GM12878 (cell line): ENCODE results near the gene PLEK2. TPM values are rescaled to one million over a fixed set of nuclear protein-coding genes. Genes with fewer than 3 reads are reported as not detected.

ENCODE experiments used
- ATAC-seq: fragments of 200-7000 bp; cut with Tn5 transposase; 3 replicates; pipeline ENCODE4 v1.9.1; 2020; ENCODE audit warnings: mild to moderate bottlenecking, moderate library complexity
- BruUV-seq: library from RNA; stranded (reverse); fragments of 400-500 nt; replicated peaks from 2 replicates; lab custom pipeline; 2021; lab: Mats Ljungman, UMichigan
- CTCF ChIA-PET: fragments of 300-600 bp; sonication (Branson Sonifier 250); formaldehyde crosslinking; extraction: SDS; loops from one replicate; lab custom pipeline; 2021; ENCODE audit warnings: inconsistent platforms; lab: Yijun Ruan, JAX
- POLR2A ChIA-PET: fragments of 350-600 bp; formaldehyde crosslinking; extraction: SDS; loops from one replicate; lab custom pipeline; 2021; ENCODE audit warnings: inconsistent platforms; lab: Charles Lee
- RAD21 ChIA-PET: fragments of 300-600 bp; sonication (Branson Sonifier 250); formaldehyde crosslinking; loops from one replicate; lab custom pipeline; 2023; ENCODE audit warnings: antibody characterized with exemption; ENCODE audit not compliant: unreplicated experiment; lab: Charles Lee
- SMC1A ChIA-PET: fragments of 300-600 bp; sonication (Branson Sonifier 250); formaldehyde crosslinking; loops from one replicate; lab custom pipeline; 2023; ENCODE audit not compliant: unreplicated experiment, uncharacterized antibody; lab: Charles Lee
- DNase-seq: peaks from one replicate; pipeline ENCODE4 v3.0.0-alpha.2; 2011; ENCODE audit warnings: low read depth, low spot score
- FAIRE-seq: peaks from 3 replicates; lab custom pipeline; 2011; peaks lifted over from hg19 to GRCh38; lab: Jason Lieb, UNC
- H2AFZ ChIP-seq: 2 replicates; pipeline ENCODE4 v1.6.0; 2011; ENCODE audit warnings: low read depth, low read length, control low read depth; ENCODE audit not compliant: control insufficient read depth
- H3K27ac ChIP-seq: 2 replicates; pipeline ENCODE4 v1.5.1; 2011; ENCODE audit warnings: control low read depth; ENCODE audit not compliant: control insufficient read depth, insufficient read depth
- H3K27me3 ChIP-seq, 2 experiments: replicated peaks in 1 of 2; 2 replicates each; pipeline versions ENCODE4 v1.6.0 to v1.6.1; 2011; ENCODE audit warnings: low read length in 1 of 2; ENCODE audit not compliant: control insufficient read depth in 2 of 2, insufficient read depth in 2 of 2
- H3K36me3 ChIP-seq, 2 experiments: 2 replicates each; pipeline ENCODE4 v1.5.1; 2011; ENCODE audit warnings: low read length in 1 of 2; ENCODE audit not compliant: control insufficient read depth in 2 of 2, insufficient read depth in 2 of 2
- H3K4me1 ChIP-seq: 2 replicates; pipeline ENCODE4 v1.6.1; 2011; ENCODE audit warnings: mild to moderate bottlenecking, low read length, moderate library complexity, mixed read lengths; ENCODE audit not compliant: control insufficient read depth, insufficient read depth
- H3K4me2 ChIP-seq: 2 replicates; pipeline ENCODE4 v1.6.0; 2011; ENCODE audit warnings: control low read depth; ENCODE audit not compliant: control insufficient read depth, insufficient read depth
- H3K4me3 ChIP-seq: fragments of 200-600 bp; sonication (generic); 2 replicates; pipeline ENCODE4 v1.5.1; 2016
- H3K79me2 ChIP-seq: 2 replicates; pipeline ENCODE4 v1.6.0; 2011; ENCODE audit warnings: low read length; ENCODE audit not compliant: control insufficient read depth, insufficient read depth
- H3K9ac ChIP-seq: 2 replicates; pipeline ENCODE4 v1.8.0; 2011; ENCODE audit warnings: low read length, control low read depth, mixed read lengths; ENCODE audit not compliant: control insufficient read depth, insufficient read depth
- H3K9me3 ChIP-seq: replicated peaks from 3 replicates; pipeline ENCODE4 v1.5.1; 2011; ENCODE audit warnings: mild to moderate bottlenecking, low read length; ENCODE audit not compliant: control insufficient read depth, insufficient read depth
- H4K20me1 ChIP-seq: 2 replicates; pipeline ENCODE4 v1.6.0; 2011; ENCODE audit not compliant: control insufficient read depth, insufficient read depth
- CTCF ChIP-seq, 3 experiments: IDR thresholded peaks in 2 of 3; conservative IDR thresholded peaks in 1 of 3; 2 replicates each; pipeline ENCODE4 v1.5.1; 2011; ENCODE audit warnings: low read depth in 3 of 3, low read length in 3 of 3, mild to moderate bottlenecking in 3 of 3, control low read depth in 2 of 3, moderate library complexity in 2 of 3, inconsistent platforms in 1 of 3, mixed read lengths in 1 of 3; ENCODE audit not compliant: control insufficient read depth in 2 of 3, insufficient read depth in 1 of 3; ENCODE audit errors: extremely low read depth in 1 of 3
- IRF5 ChIP-seq: fragments of 450-650 bp; IDR thresholded peaks from 2 replicates; pipeline ENCODE4 v1.6.1; 2017; ENCODE audit warnings: borderline replicate concordance
- PAX5 ChIP-seq: IDR thresholded peaks from 2 replicates; pipeline ENCODE4 v1.6.1; 2011; ENCODE audit warnings: low read depth, low read length, borderline replicate concordance
- POLR2AphosphoS2 ChIP-seq: IDR thresholded peaks from 2 replicates; pipeline ENCODE4 v1.6.1; 2011; ENCODE audit warnings: low read depth, mild to moderate bottlenecking, low read length, improper control_type of control experiment, moderate library complexity
- RAD21 ChIP-seq: IDR thresholded peaks from 2 replicates; pipeline ENCODE4 v1.6.1; 2011; ENCODE audit warnings: mild to moderate bottlenecking, low read depth, low read length, moderate library complexity; ENCODE audit not compliant: insufficient read depth
- RUNX3 ChIP-seq: IDR thresholded peaks from 2 replicates; pipeline ENCODE4 v1.6.1; 2012; ENCODE audit warnings: low read length, inconsistent platforms
- SMC3 ChIP-seq: IDR thresholded peaks from 2 replicates; pipeline ENCODE4 v1.6.1; 2011; ENCODE audit warnings: low read length, improper control_type of control experiment, borderline replicate concordance
- YY1 ChIP-seq: IDR thresholded peaks from 2 replicates; pipeline ENCODE4 v1.6.1; 2011; ENCODE audit warnings: low read depth, mild to moderate bottlenecking, low read length
- WGBS: methylation state at CpG from one replicate; pipeline ENCODE4 v1.1.6; 2016; ENCODE audit warnings: low lambda C conversion rate; ENCODE audit not compliant: insufficient replicate concordance, insufficient coverage; ENCODE audit errors: missing lambda C conversion rate; 5-methylcytosine and 5-hydroxymethylcytosine counted together
- in situ Hi-C: fragments of 300-500 bp; cut with MboI; formaldehyde crosslinking; loops from 9 replicates; pipeline ENCODE4 v1.14.3; 2018; ENCODE audit warnings: mixed read lengths
- intact Hi-C: fragments of 100-400 bp; cut with micrococcal nuclease; formaldehyde crosslinking; loops from one replicate; pipeline ENCODE4 v1.14.2; 2022; ENCODE audit not compliant: unreplicated experiment
- polyA plus RNA-seq, 11 experiments: library from polyadenylated mRNA; depleted of rRNA in 4 of 11; unstranded in 6 of 11; stranded (reverse) in 5 of 11; fragments of >200 nt; fragmentation: Nextera tagmentation in 4 of 11; fragmentation: Illumina TruSeq in 1 of 11; extraction: Ambion mirVana in 4 of 11; extraction: Trizol in 1 of 11; gene quantifications; 1 replicate in 1 of 11; 2 replicates in 10 of 11; pipeline versions ENCODE4 v1.2.1 to v1.2.3, GENCODE V29; 2011 to 2016; ENCODE audit warnings: inconsistent platforms in 2 of 11, missing spikeins in 2 of 11, low read depth in 1 of 11
- total RNA-seq, 4 experiments: library from RNA; depleted of rRNA in 3 of 4; stranded (reverse); fragments of >200 nt in 3 of 4; fragmentation: Illumina TruSeq in 1 of 4; extraction: Trizol in 1 of 4; gene quantifications; 2 replicates each; pipeline versions ENCODE4 v1.2.1 to v1.2.3, GENCODE V29; 2013 to 2021

The PLEK2 gene
- total and polyA plus RNA-seq, 10 of the 15 experiments (the other 5 are each of a cell fraction or from before 2014, with no cell fraction given) = 0.08 to 0.20 TPM; not detected in 8

GRCh38 chr14:67426983-67427606 lies 15.1 kb upstream of the PLEK2 start:
- WGBS = 21% methylated on average over 27 of the region's 30 CpGs
- no peak overlapping the region for H2AFZ ChIP-seq
- BruUV-seq = no TSS peak
- ChIA-PET SMC1A (interaction anchor here (0.6 to 10.2 kb wide), 30 partner anchors 10 to 1330 kb away, joined by 3 to 185 read pairs (median 5); partner anchors contain the start of genes ARG2 and RDH12), POLR2A (no interaction called here), CTCF (interaction anchor here (0.7 to 21.1 kb wide), 43 partner anchors 9 to 1323 kb away, joined by 3 to 583 read pairs (median 4); partner anchors contain the start of genes ARG2, PIGH, PLEKHH1 and TMEM229B), RAD21 (interaction anchor here (0.7 to 8.8 kb wide), 25 partner anchors 11 to 1067 kb away, joined by 3 to 176 read pairs (median 4); partner anchors contain the start of gene TMEM229B)
- peak; percentile 91 for TF ChIP-seq SMC3
- TF ChIP-seq CTCF (IDR thresholded peaks at IDR 0.05 in 2 of 3, conservative IDR thresholded peaks at IDR 0.05 in 1 of 3; ENCODE audit: control insufficient read depth in 2 of 3, extremely low read depth in 1 of 3, insufficient read depth in 1 of 3, low read depth in 3 of 3, low read length in 3 of 3) = peak; percentile 84 to 90 (median 87)
- TF ChIP-seq YY1 = peak; percentile 46; the same call in 1 of the 2 replicates
- TF ChIP-seq RUNX3 = 0 out of 2 replicates have a peak, but pooled peaks have one; percentile 24
- peak; percentile 99 for TF ChIP-seq RAD21
- no peak for TF ChIP-seq PAX5
- no peak for TF ChIP-seq POLR2AphosphoS2
- no peak for TF ChIP-seq IRF5
- no peak overlapping the region for H3K9ac ChIP-seq
- H3K9me3 ChIP-seq = no peaks in the 10 kb centered on the region
- H3K4me1 ChIP-seq = no peaks in the 10 kb centered on the region
- intact Hi-C loops = loop anchor here (1.0 to 2.0 kb wide), 4 partner anchors 99 to 278 kb away; no protein-coding TSS in a partner anchor
- H4K20me1 ChIP-seq = no peaks in the 10 kb centered on the region
- no peaks in the 10 kb centered on the region for H3K36me3 ChIP-seq
- no peak overlapping the region for H3K4me3 ChIP-seq
- FAIRE-seq = peak; percentile 89
- ATAC-seq = peak; percentile 95
- no peak overlapping the region for H3K27ac ChIP-seq
- H3K79me2 ChIP-seq = no peaks in the 10 kb centered on the region
- in situ Hi-C loops = loop anchor here (5.0 to 10.0 kb wide), 2 partner anchors 140 to 278 kb away; partner anchors contain the start of gene RDH12
- H3K4me2 ChIP-seq = no peak overlapping the region
- H3K27me3 ChIP-seq = peaks cover 0 to 6% of the 10 kb centered on the region in 2 experiments; a peak in 2 of 4 replicates
- DNase-seq = no peak
